Activated T-helper 1 cell treated with anti-CD3 and anti-CD28 coated beads, Interleukin-12 subunit alpha, Interleukin-12 subunit beta, Interleukin-2, Interleukin-4 antibody, amounts not matched to agents 30 ng/mL and 10 ng/mL and 1 ng/mL, durations not matched to agents 14 hours and 24 hours and 36 hours (primary cell): ENCODE results near the gene RBM18. TPM values are rescaled to one million over a fixed set of nuclear protein-coding genes. Genes with fewer than 3 reads are reported as not detected.

Experiments used
- DNase-seq: peaks from one replicate; pipeline ENCODE4 v3.0.0; 2021; ENCODE audit warnings: low spot score
- H3K27ac Mint-ChIP-seq: one replicate; pipeline ENCODE4 v1.8.0; 2021; ENCODE audit warnings: mild to moderate bottlenecking, mixed read lengths
- H3K27me3 Mint-ChIP-seq: one replicate; pipeline ENCODE4 v1.8.0; 2022; ENCODE audit warnings: mild to moderate bottlenecking, moderate library complexity, mixed read lengths; ENCODE audit not compliant: insufficient read depth
- H3K36me3 Mint-ChIP-seq: one replicate; pipeline ENCODE4 v1.8.0; 2021; ENCODE audit warnings: low read depth, mixed read lengths
- H3K4me1 Mint-ChIP-seq: one replicate; pipeline ENCODE4 v1.8.0; 2021; ENCODE audit warnings: low read depth, mixed read lengths
- H3K4me3 Mint-ChIP-seq: one replicate; pipeline ENCODE4 v1.8.0; 2021; ENCODE audit warnings: mild to moderate bottlenecking, moderate library complexity, mixed read lengths
- H3K9me3 Mint-ChIP-seq: one replicate; pipeline ENCODE4 v1.8.0; 2021; ENCODE audit warnings: mixed read lengths
- intact Hi-C: fragments of 100-400 bp; cut with micrococcal nuclease; formaldehyde crosslinking; loops from one replicate; pipeline ENCODE4 v1.15.1; 2024
- total RNA-seq: library from RNA; stranded (reverse); gene quantifications from 2 replicates; pipeline ENCODE4 v1.2.3, GENCODE V29; 2022

The RBM18 gene
- total RNA-seq, 1 donor from 2014 or later, result 31.5 TPM

DNA sequence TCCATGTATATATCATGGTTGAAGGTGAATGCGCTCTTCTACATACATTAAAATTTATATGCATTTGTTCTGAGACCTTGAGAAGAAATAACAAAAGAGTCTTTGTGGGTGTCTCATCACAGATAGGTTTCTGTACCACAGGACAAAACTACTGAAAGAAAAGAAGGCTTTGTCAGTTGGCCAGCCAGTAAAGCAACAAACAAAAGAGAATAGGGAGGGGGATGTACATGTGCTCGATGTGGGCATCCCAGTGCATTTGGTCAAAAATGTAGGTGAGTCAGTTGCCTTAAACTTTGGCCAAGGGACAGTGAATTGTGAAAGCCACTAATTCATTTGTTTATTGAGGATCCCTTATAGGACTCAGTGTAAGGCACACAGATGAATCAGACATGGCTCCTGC, 13.3 kb downstream of the RBM18 start:
- H3K4me1 Mint-ChIP-seq, result no peaks in the 10 kb centered on the region
- H3K27me3 Mint-ChIP-seq, result no peaks in the 10 kb centered on the region
- H3K4me3 Mint-ChIP-seq, result no peak overlapping the region
- intact Hi-C loops, result no loop called here
- H3K36me3 Mint-ChIP-seq, result peaks cover 28% of the 10 kb centered on the region
- no peak overlapping the region for H3K27ac Mint-ChIP-seq
- no peaks in the 10 kb centered on the region for H3K9me3 Mint-ChIP-seq
- DNase-seq, result no peak

- intact Hi-C loops, result loop anchor here (10.0 kb wide), 1 partner anchor 106 kb away; no protein-coding TSS in a partner anchor
- Mint-ChIP-seq H3K27ac (no peak overlapping the region), H3K4me1 (no peaks in the 10 kb centered on the region), H3K9me3 (no peaks in the 10 kb centered on the region), H3K4me3 (no peak overlapping the region), H3K27me3 (no peaks in the 10 kb centered on the region), H3K36me3 (peaks cover 40% of the 10 kb centered on the region)
- no peak for DNase-seq
Observed at GRCh38 chr9:122248448-122248865, 16.2 kb downstream of the RBM18 start.

- Mint-ChIP-seq H3K4me1 (no peaks in the 10 kb centered on the region), H3K36me3 (peaks cover 40% of the 10 kb centered on the region)
Observed at GRCh38 chr9:122246666-122247065, 18.0 kb downstream of the RBM18 start.

GRCh38 chr9:122244349-122244748, 20.3 kb downstream of the RBM18 start:
- H3K27me3 Mint-ChIP-seq, result no peaks in the 10 kb centered on the region
- H3K4me1 Mint-ChIP-seq, result no peaks in the 10 kb centered on the region
- intact Hi-C loops, result loop anchor here (10.0 kb wide), 1 partner anchor 110 kb away; no protein-coding TSS in a partner anchor
- no peak for DNase-seq
- no peak overlapping the region for H3K4me3 Mint-ChIP-seq
- H3K27ac Mint-ChIP-seq, result no peak overlapping the region
- H3K36me3 Mint-ChIP-seq, result peaks cover 41% of the 10 kb centered on the region
- no peaks in the 10 kb centered on the region for H3K9me3 Mint-ChIP-seq

More at GRCh38 chr9:122246666-122247065, 18.0 kb downstream of the RBM18 start:
- DNase-seq, result no peak
- Mint-ChIP-seq H3K9me3 (no peaks in the 10 kb centered on the region), H3K4me3 (no peak overlapping the region), H3K27me3 (no peaks in the 10 kb centered on the region), H3K27ac (no peak overlapping the region)
- intact Hi-C loops, result loop anchor here (10.0 kb wide), 1 partner anchor 108 kb away; no protein-coding TSS in a partner anchor

- Mint-ChIP-seq H3K36me3 (peaks cover 37% of the 10 kb centered on the region), H3K4me1 (no peaks in the 10 kb centered on the region), H3K4me3 (no peak overlapping the region), H3K9me3 (no peaks in the 10 kb centered on the region), H3K27ac (no peak overlapping the region), H3K27me3 (no peaks in the 10 kb centered on the region)
- DNase-seq, result no peak
- intact Hi-C loops, result loop anchor here (10.0 kb wide), 1 partner anchor 115 kb away; no protein-coding TSS in a partner anchor
Observed at GRCh38 chr9:122239722-122240121, 24.9 kb downstream of the RBM18 start.

DNA sequence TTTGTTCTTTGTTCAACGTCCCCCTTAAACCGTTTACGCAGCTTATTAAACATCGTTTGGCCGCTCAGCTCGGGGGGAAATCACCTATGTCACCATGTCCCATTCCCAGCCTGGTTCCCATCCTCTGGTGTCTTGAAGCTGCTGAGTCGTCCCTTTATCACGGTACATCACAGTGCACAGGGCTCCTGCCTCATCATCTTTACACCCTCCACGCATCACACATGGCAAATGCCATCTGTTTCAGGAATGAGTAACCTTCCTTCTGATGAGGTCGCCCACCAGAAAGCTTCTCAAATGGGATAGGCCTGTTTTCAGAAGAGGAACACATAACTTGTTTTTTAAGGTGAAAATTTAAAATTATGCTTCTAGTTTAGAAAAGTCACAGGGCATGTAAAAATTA, 28.0 kb downstream of the RBM18 start:
- no peak overlapping the region for H3K4me3 Mint-ChIP-seq
- no peaks in the 10 kb centered on the region for H3K4me1 Mint-ChIP-seq
- H3K27me3 Mint-ChIP-seq, result peaks cover 9% of the 10 kb centered on the region
- DNase-seq, result no peak
- no peaks in the 10 kb centered on the region for H3K9me3 Mint-ChIP-seq
- intact Hi-C loops, result no loop called here
- H3K27ac Mint-ChIP-seq, result no peak overlapping the region
- H3K36me3 Mint-ChIP-seq, result peaks cover 20% of the 10 kb centered on the region

- Mint-ChIP-seq H3K27me3 (peaks cover 12% of the 10 kb centered on the region), H3K9me3 (no peaks in the 10 kb centered on the region), H3K27ac (no peak overlapping the region), H3K4me3 (no peak overlapping the region), H3K36me3 (peaks cover 4% of the 10 kb centered on the region), H3K4me1 (no peaks in the 10 kb centered on the region)
- no peak for DNase-seq
- intact Hi-C loops, result no loop called here
Observed at GRCh38 chr9:122234022-122234748, 30.5 kb downstream of the RBM18 start.

DNA sequence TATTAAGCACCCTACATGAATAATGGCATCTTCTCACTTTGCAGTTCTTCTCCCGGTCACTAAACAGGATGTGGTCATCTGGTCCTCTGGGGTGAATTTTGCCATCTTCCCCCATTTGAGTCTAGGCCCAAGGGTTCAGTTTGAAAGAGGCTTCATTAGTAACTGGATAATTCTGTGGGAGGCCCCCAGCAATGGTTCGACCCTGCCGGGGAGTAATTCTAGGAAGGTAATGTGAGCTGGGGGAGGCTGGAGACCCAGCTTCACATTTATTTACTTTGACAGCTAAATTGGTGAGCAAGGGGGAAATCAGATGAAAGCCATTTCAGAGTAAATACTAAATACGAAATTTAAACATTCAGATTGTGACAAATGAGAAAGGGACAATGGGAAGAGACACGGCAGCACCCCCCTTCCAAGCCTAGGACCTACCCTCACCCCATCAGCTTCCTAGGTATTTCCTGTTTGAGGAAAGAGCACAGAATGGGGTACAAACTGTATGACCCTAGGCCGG, 31.8 kb downstream of the RBM18 start:
- no peak for DNase-seq
- H3K4me1 Mint-ChIP-seq, result no peaks in the 10 kb centered on the region
- no peaks in the 10 kb centered on the region for H3K9me3 Mint-ChIP-seq
- peaks cover 12% of the 10 kb centered on the region for H3K27me3 Mint-ChIP-seq
- no peak overlapping the region for H3K27ac Mint-ChIP-seq
- no peak overlapping the region for H3K4me3 Mint-ChIP-seq
- intact Hi-C loops, result no loop called here
- no peaks in the 10 kb centered on the region for H3K36me3 Mint-ChIP-seq

GRCh38 chr9:122229485-122229837, 35.2 kb downstream of the RBM18 start:
- Mint-ChIP-seq H3K9me3 (no peaks in the 10 kb centered on the region), H3K4me3 (no peak overlapping the region), H3K27ac (no peak overlapping the region), H3K27me3 (peaks cover 30% of the 10 kb centered on the region), H3K36me3 (no peaks in the 10 kb centered on the region), H3K4me1 (no peaks in the 10 kb centered on the region)
- intact Hi-C loops, result no loop called here
- no peak for DNase-seq

- Mint-ChIP-seq H3K36me3 (no peaks in the 10 kb centered on the region), H3K27ac (no peak within 1 kb of the TSS), H3K27me3 (peaks cover 32% of the 10 kb centered on the region), H3K4me1 (no peaks in the 10 kb centered on the region), H3K9me3 (no peaks in the 10 kb centered on the region), H3K4me3 (no peak within 1 kb of the TSS)
- intact Hi-C loops, result no loop called here
- no peak for DNase-seq
Observed at GRCh38 chr9:122228568-122229484, 35.8 kb downstream of the RBM18 start, which contains the start of gene LHX6. LHX6 (minus strand) TSS chr9:122228957; CDS start chr9:122228740, 217 bp downstream.

GRCh38 chr9:122228191-122228567, 36.5 kb downstream of the RBM18 start:
- H3K4me1 Mint-ChIP-seq, result peaks cover 1% of the 10 kb centered on the region
- H3K36me3 Mint-ChIP-seq, result no peaks in the 10 kb centered on the region
- peaks cover 38% of the 10 kb centered on the region for H3K27me3 Mint-ChIP-seq
- intact Hi-C loops, result no loop called here
- H3K9me3 Mint-ChIP-seq, result no peaks in the 10 kb centered on the region
- no peak overlapping the region for H3K4me3 Mint-ChIP-seq
- no peak overlapping the region for H3K27ac Mint-ChIP-seq
- DNase-seq, result no peak

GRCh38 chr9:122227575-122227900, 37.1 kb downstream of the RBM18 start:
- Mint-ChIP-seq H3K4me3 (no peak overlapping the region), H3K27me3 (peaks cover 41% of the 10 kb centered on the region), H3K36me3 (no peaks in the 10 kb centered on the region), H3K4me1 (peaks cover 6% of the 10 kb centered on the region), H3K27ac (no peak overlapping the region), H3K9me3 (no peaks in the 10 kb centered on the region)
- no peak for DNase-seq
- intact Hi-C loops, result no loop called here
